AG04450 (cell line): ENCODE measurements around the gene CYFIP1. TPM values are rescaled to one million over a fixed set of nuclear protein-coding genes. Genes with fewer than 3 reads are reported as not detected.

ENCODE experiments used
- CTCF ChIA-PET: fragments of 300-600, 350-600 bp; formaldehyde crosslinking; extraction: SDS; loops from one replicate; lab custom pipeline; 2022; ENCODE audit warnings: antibody characterized with exemption, inconsistent platforms; lab: Charles Lee
- POLR2A ChIA-PET: fragments of 350-600 bp; formaldehyde crosslinking; extraction: SDS; loops from one replicate; lab custom pipeline; 2021; ENCODE audit warnings: antibody characterized with exemption, inconsistent platforms; lab: Yijun Ruan, JAX
- DNase-seq: peaks from one replicate; pipeline ENCODE4 v3.0.0-alpha.2; 2011; ENCODE audit warnings: low read depth, low spot score
- H3K27ac ChIP-seq: one replicate; pipeline ENCODE4 v1.5.1; 2012; ENCODE audit warnings: low read depth, low read length, control low read depth
- H3K27me3 ChIP-seq: one replicate; pipeline ENCODE4 v1.6.0; 2012; ENCODE audit warnings: low read length; ENCODE audit not compliant: control insufficient read depth, insufficient read depth
- H3K4me3 ChIP-seq: 2 replicates; pipeline ENCODE4 v1.5.1; 2011; ENCODE audit warnings: mild to moderate bottlenecking, low read depth, low read length, control low read depth
- H3K9me3 ChIP-seq: 2 replicates; pipeline ENCODE4 v1.5.1; 2012; ENCODE audit warnings: low read length; ENCODE audit not compliant: control insufficient read depth, insufficient read depth
- polyA plus RNA-seq: library from polyadenylated mRNA; depleted of rRNA; stranded (reverse); fragments of >200 nt; gene quantifications from 2 replicates; pipeline ENCODE4 v1.2.3, GENCODE V29; 2011
- TF ChIP-seq, protein P1 (sequence below): IDR thresholded peaks from 2 replicates; pipeline ENCODE4 v1.5.1; 2011; ENCODE audit warnings: low read depth, low read length, control low read depth, inconsistent platforms

CYFIP1 gene
- polyA plus RNA-seq, 1 experiment = 70.9 TPM

DNA sequence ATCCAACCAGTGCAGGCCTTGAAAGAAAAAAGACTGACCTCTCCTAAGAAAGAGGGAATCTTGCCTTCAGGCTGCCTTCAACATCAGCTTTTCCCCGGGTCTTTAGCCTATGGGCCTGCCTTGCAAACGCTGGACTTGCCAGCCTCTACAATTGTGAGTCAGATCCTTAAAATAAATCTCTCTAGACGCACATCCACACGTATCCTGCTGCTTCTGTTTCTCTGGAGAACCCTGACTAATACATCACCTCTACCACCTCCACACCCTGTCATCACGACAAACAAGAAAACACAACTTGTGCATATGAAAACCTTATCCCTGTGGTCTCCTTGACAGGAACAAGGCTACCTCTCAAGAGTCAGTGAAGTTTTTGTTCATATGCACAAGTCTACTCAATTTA lies 11.8 kb downstream of the CYFIP1 start:
- POLR2A ChIA-PET = no interaction called here
- TF ChIP-seq, protein P1, sequence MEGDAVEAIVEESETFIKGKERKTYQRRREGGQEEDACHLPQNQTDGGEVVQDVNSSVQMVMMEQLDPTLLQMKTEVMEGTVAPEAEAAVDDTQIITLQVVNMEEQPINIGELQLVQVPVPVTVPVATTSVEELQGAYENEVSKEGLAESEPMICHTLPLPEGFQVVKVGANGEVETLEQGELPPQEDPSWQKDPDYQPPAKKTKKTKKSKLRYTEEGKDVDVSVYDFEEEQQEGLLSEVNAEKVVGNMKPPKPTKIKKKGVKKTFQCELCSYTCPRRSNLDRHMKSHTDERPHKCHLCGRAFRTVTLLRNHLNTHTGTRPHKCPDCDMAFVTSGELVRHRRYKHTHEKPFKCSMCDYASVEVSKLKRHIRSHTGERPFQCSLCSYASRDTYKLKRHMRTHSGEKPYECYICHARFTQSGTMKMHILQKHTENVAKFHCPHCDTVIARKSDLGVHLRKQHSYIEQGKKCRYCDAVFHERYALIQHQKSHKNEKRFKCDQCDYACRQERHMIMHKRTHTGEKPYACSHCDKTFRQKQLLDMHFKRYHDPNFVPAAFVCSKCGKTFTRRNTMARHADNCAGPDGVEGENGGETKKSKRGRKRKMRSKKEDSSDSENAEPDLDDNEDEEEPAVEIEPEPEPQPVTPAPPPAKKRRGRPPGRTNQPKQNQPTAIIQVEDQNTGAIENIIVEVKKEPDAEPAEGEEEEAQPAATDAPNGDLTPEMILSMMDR = no peak
- Histone ChIP-seq H3K27ac (peak overlapping the region; percentile 12), H3K9me3 (peaks cover 8% of the 10 kb centered on the region; the same call in 1 of the 2 replicates), H3K4me3 (no peak overlapping the region), H3K27me3 (no peaks in the 10 kb centered on the region)
- DNase-seq = peak; percentile 78
- CTCF ChIA-PET = no interaction called here

DNA sequence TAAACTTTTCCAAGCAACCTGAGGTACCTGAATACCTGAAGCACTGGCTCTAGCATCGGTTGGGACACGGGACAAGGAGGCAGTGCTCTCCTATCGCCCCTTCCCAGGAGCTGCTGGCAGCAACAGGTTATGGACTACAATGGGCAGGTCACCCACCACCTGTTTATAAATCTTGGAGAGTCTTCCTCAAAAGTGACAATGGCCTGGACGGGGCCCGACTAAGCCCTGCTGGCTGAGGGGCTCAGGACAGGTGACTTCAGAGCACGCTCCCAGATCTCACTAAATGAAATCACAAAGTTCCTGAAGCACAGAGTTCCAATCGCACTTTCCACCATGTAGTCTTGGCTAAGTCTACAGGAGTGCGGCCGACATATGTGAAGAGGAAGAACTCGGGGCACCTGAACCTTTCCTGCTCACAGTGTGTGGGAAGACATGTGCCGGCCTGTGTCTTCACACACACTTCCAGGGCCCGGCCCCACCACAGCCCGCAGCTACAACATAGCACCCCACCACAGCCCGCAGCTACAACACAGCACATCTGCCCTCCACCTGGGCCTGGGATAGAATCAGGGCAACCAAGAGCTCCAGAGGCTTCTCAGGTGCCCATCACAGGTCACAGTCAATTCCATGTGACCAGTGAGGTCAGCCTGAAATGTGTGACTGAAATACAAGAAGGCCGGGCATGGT lies 12.9 kb downstream of the CYFIP1 start:
- peaks cover 8% of the 10 kb centered on the region; the same call in 1 of the 2 replicates for H3K9me3 ChIP-seq
- no peak for DNase-seq
- H3K27ac ChIP-seq = no peak overlapping the region
- no peaks in the 10 kb centered on the region for H3K27me3 ChIP-seq
- POLR2A ChIA-PET = no interaction called here
- CTCF ChIA-PET = no interaction called here
- TF ChIP-seq, protein P1 = no peak
- no peak overlapping the region for H3K4me3 ChIP-seq

DNA sequence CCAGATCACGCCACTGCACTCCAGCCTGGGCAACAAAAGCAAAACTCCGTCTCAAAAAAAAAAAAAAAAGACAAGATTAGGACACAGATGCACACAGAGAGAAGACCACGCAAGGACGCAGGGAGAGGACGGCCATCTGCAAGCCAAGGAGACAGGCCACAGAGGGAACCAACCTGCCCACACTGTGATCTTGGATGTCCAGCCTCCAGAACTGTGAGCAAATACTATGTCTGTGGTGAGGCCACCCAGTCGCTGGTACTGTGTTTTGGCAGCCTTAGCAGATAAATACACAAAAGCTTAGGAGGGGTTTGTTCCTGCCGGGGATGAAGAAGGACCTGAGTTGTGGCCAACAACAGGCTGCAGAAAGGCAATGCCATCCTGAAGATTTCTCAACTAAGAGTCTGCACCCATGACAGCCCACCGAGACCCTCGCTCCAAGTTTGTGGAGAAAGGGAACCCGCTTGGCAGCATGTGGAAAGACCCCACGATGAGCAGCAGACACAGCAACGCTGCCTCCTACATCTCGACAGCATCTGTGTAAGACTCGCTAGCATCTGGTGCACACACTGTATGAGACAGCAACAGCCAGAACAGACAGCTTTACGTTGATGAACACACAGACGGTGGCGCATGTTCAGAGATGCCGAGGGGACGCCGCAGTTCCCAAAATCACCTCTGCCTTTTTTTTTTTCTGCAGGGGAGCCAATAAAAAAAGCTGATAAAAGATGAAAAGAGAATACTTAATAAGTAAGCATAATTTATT lies 13.7 kb downstream of the CYFIP1 start:
- CTCF ChIA-PET = no interaction called here
- POLR2A ChIA-PET = no interaction called here
- Histone ChIP-seq H3K4me3 (no peak overlapping the region), H3K9me3 (peaks cover 8% of the 10 kb centered on the region; the same call in 1 of the 2 replicates), H3K27me3 (no peaks in the 10 kb centered on the region), H3K27ac (no peak overlapping the region)
- TF ChIP-seq, protein P1 = no peak
- DNase-seq = no peak

DNA sequence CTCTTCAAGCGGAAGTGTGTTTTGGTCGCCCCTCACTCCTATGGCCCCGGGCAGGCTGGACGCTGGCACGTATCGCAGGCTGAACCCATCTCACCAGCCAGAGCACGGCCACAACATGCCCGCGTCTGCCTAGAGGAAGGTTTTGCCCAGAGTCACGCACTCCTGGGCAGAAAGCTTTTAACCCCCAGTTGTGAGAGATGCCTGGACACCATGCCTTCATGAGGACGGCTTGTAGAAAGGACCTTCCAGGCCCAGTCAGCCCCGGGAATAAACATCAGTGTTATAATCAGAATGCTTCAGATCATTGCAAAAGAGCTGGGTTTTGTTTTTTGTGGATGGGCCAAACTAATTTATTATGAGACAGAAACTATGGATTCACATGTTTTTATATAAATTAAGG lies 16.5 kb downstream of the CYFIP1 start:
- H3K27me3 ChIP-seq = no peaks in the 10 kb centered on the region
- ChIA-PET CTCF (no interaction called here), POLR2A (interaction anchor here (0.7 to 0.8 kb wide), 3 partner anchors 16 to 87 kb away, joined by 3 to 8 read pairs (median 6); no protein-coding TSS in a partner anchor)
- no peaks in the 10 kb centered on the region for H3K9me3 ChIP-seq
- peak overlapping the region; percentile 65 for H3K27ac ChIP-seq
- no peak overlapping the region for H3K4me3 ChIP-seq
- TF ChIP-seq, protein P1 = no peak
- no peak for DNase-seq

DNA sequence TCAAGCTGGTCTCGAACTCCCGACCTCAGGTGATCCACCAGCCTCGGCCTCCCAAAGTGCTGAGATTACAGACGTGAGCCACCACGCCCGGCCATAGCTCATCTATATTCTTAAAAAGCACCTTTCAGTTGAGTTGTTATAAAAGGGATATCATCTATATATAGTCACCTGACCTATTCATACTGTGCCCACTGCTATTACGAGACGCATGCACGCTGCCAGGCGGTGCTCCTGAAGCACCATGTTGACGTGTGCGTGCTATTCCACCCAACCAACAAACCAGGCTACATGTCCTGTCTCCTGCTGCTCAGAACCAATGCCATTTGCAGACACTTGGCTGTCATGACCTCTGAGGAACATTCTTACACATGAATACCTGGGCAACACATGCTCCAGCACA lies 17.6 kb downstream of the CYFIP1 start:
- POLR2A ChIA-PET = interaction anchor here (0.7 kb wide), 1 partner anchor 74 kb away, joined by 3 read pairs; no protein-coding TSS in a partner anchor
- H3K27ac ChIP-seq = no peak overlapping the region
- no peak overlapping the region for H3K4me3 ChIP-seq
- no peaks in the 10 kb centered on the region for H3K9me3 ChIP-seq
- CTCF ChIA-PET = interaction anchor here (0.6 kb wide), 2 partner anchors 21 to 221 kb away, joined by 3 to 4 read pairs; no protein-coding TSS in a partner anchor
- no peaks in the 10 kb centered on the region for H3K27me3 ChIP-seq
- no peak for DNase-seq
- TF ChIP-seq, protein P1 = no peak
